Gastrocnemius medialis (tissue), 4 donors: ENCODE measurements around the gene STXBP4. TPM values are rescaled to one million over a fixed set of nuclear protein-coding genes. Genes with fewer than 3 reads are reported as not detected.
A peak's percentile ranks its signal among the peaks of the same experiment; 100 is the strongest.

Experiments used
- ATAC-seq, 2 donors: fragments of 150-250 bp; one replicate each; pipeline ENCODE4 v1.9.1; 2016
- DNase-seq, 2 donors: peaks; one replicate each; pipeline ENCODE4 v3.0.0-alpha.2; 2019
- H3K27ac ChIP-seq, 4 donors: fragments of 200-600 bp; sonication (generic); 1 replicate in 1 of 4; 2 replicates in 3 of 4; pipeline ENCODE4 v1.5.1; 2016 to 2018; ENCODE audit warnings: mild to moderate bottlenecking in 2 of 4, moderate library complexity in 1 of 4
- H3K27me3 ChIP-seq, 3 donors: fragments of 200-600 bp; sonication (generic) in 2 of 3; 1 replicate in 1 of 3; 2 replicates in 2 of 3; pipeline versions ENCODE4 v1.5.1 to v1.6.0; 2016 to 2019; ENCODE audit warnings: mild to moderate bottlenecking in 1 of 3, moderate library complexity in 1 of 3
- H3K36me3 ChIP-seq, 2 donors: fragments of 200-600 bp; sonication (generic) in 1 of 2; one replicate each; pipeline ENCODE4 v1.5.1; 2017 to 2018
- H3K4me1 ChIP-seq, 2 donors: fragments of 200-600 bp; sonication (generic) in 1 of 2; one replicate each; pipeline ENCODE4 v1.5.1; 2016 to 2017; ENCODE audit warnings: mild to moderate bottlenecking in 2 of 2
- H3K4me3 ChIP-seq, 4 donors: fragments of 200-600 bp; sonication (generic) in 3 of 4; 1 replicate in 1 of 4; 2 replicates in 3 of 4; pipeline ENCODE4 v1.5.1; 2016 to 2019; ENCODE audit warnings: mild to moderate bottlenecking in 2 of 4
- H3K9me3 ChIP-seq, 3 donors: fragments of 200-600 bp; sonication (generic) in 2 of 3; 1 replicate in 1 of 3; 2 replicates in 2 of 3; pipeline ENCODE4 v1.5.1; 2016 to 2019
- POLR2A ChIP-seq, 2 donors: fragments of 450-650 bp; IDR thresholded peaks; one replicate each; pipeline ENCODE4 v1.6.1; 2017; ENCODE audit warnings: antibody characterized with exemption in 2 of 2, mild to moderate bottlenecking in 2 of 2, moderate library complexity in 2 of 2
- in situ Hi-C, 4 donors: fragments of 200-750 bp; cut with MboI; loops; one replicate each; pipeline versions ENCODE4 v1.15.0 to v1.8.0; 2017; ENCODE audit warnings: low sequenced_read_pairs in 4 of 4
- intact Hi-C: fragments of 100-400 bp; cut with DNase I; formaldehyde crosslinking; loops from one replicate; pipeline ENCODE4 v1.15.1; 2023; ENCODE audit warnings: low total_unique reads
- total RNA-seq, 4 donors: library from RNA; depleted of rRNA; stranded (reverse); fragments of >200 nt; gene quantifications; one replicate each; pipeline versions ENCODE4 v1.1.0 to v1.2.3, GENCODE V29; 2016
- TF ChIP-seq, protein P1 (sequence below), 5 experiments: fragments of 450-650 bp in 3 of 5; fragments of 200-600 bp in 2 of 5; sonication (generic) in 2 of 5; IDR thresholded peaks in 4 of 5; conservative IDR thresholded peaks in 1 of 5; 1 replicate in 4 of 5; 2 replicates in 1 of 5; pipeline ENCODE4 v1.5.1; 2016 to 2019; ENCODE audit warnings: antibody characterized with exemption in 5 of 5, mild to moderate bottlenecking in 3 of 5, moderate library complexity in 3 of 5

The STXBP4 gene
- total RNA-seq, 4 donors from 2014 or later: 1.4 to 20.7 (median 9.6) TPM

- Histone ChIP-seq H3K27ac (no peak overlapping the region), H3K36me3 (no peaks in the 10 kb centered on the region), H3K4me3 (no peak overlapping the region), H3K4me1 (no peaks in the 10 kb centered on the region), H3K27me3 (no peaks in the 10 kb centered on the region), H3K9me3 (no peaks in the 10 kb centered on the region)
- in situ Hi-C loops (loop anchor here in 2 of 4 donors (25.0 kb wide), 2 partner anchors 377 to 527 kb away; partner anchors contain the start of gene SMIM36 (in 1 of the 2)), intact Hi-C loops (no loop called here)
- ATAC-seq (no peak), DNase-seq (no peak)
- TF ChIP-seq, protein P1, sequence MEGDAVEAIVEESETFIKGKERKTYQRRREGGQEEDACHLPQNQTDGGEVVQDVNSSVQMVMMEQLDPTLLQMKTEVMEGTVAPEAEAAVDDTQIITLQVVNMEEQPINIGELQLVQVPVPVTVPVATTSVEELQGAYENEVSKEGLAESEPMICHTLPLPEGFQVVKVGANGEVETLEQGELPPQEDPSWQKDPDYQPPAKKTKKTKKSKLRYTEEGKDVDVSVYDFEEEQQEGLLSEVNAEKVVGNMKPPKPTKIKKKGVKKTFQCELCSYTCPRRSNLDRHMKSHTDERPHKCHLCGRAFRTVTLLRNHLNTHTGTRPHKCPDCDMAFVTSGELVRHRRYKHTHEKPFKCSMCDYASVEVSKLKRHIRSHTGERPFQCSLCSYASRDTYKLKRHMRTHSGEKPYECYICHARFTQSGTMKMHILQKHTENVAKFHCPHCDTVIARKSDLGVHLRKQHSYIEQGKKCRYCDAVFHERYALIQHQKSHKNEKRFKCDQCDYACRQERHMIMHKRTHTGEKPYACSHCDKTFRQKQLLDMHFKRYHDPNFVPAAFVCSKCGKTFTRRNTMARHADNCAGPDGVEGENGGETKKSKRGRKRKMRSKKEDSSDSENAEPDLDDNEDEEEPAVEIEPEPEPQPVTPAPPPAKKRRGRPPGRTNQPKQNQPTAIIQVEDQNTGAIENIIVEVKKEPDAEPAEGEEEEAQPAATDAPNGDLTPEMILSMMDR (IDR thresholded peaks at IDR 0.05 in 4 of 5, conservative IDR thresholded peaks at IDR 0.05 in 1 of 5): no peak
- no peak for TF ChIP-seq POLR2A (IDR thresholded peaks at IDR 0.05)
Observed at GRCh38 chr17:54985476-54985875, 16.9 kb downstream of the STXBP4 start.

DNA sequence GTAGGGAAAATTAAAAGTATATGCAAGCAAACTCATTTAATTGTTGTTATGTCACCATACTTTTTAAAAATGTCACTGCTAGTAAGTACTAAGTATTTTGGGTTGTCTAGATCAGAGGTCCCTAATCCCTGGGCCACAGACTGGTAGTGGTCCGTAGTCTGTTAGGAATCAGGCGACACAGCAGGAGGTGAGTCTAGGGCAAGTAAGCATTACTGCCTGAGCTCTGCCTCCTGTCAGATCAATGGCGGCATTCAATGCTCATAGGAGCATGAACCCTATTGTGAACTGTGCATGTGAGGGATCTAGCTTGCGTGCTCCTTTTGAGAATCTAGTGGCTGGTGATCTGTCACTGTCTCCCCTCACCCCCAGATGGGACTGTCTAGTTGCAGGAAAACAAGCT, 21.6 kb downstream of the STXBP4 start:
- TF ChIP-seq POLR2A (IDR thresholded peaks at IDR 0.05): no peak
- TF ChIP-seq, protein P1 (IDR thresholded peaks at IDR 0.05 in 4 of 5, conservative IDR thresholded peaks at IDR 0.05 in 1 of 5): no peak
- in situ Hi-C loops (loop anchor here (5.0 to 25.0 kb wide), 6 partner anchors 305 to 525 kb away; partner anchors contain the start of gene SMIM36 (in 3 of the 4)), intact Hi-C loops (no loop called here)
- H3K4me3 ChIP-seq: no peak overlapping the region
- no peaks in the 10 kb centered on the region for H3K27me3 ChIP-seq
- ATAC-seq (no peak), DNase-seq (no peak)
- H3K36me3 ChIP-seq: no peaks in the 10 kb centered on the region
- no peaks in the 10 kb centered on the region for H3K9me3 ChIP-seq
- H3K27ac ChIP-seq: no peak overlapping the region
- no peaks in the 10 kb centered on the region for H3K4me1 ChIP-seq

DNA sequence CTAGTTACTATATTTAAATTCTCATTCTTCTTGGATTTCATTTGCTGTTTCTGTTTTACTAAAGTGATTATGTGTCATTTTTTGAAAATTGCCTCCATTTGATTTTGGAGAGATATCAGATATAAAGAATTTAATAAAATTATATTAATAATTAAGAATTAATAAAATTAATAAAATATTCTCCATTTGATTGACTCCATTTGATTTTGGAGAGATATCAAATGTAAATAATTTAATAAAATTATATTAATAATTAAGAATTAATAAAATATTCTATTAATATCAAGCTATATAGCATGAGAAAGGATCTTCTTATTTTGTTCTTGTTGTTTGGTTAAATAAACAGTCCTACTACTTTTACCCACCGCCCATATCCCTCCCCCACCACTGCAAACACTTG, 23.0 kb downstream of the STXBP4 start:
- Histone ChIP-seq H3K27me3 (no peaks in the 10 kb centered on the region), H3K36me3 (no peaks in the 10 kb centered on the region), H3K4me3 (no peak overlapping the region), H3K27ac (no peak overlapping the region), H3K4me1 (no peaks in the 10 kb centered on the region), H3K9me3 (no peaks in the 10 kb centered on the region)
- DNase-seq (no peak), ATAC-seq (no peak)
- intact Hi-C loops: no loop called here
- in situ Hi-C loops: loop anchor here (5.0 to 25.0 kb wide), 6 partner anchors 303 to 523 kb away; partner anchors contain the start of gene SMIM36 (in 3 of the 4)
- TF ChIP-seq POLR2A (IDR thresholded peaks at IDR 0.05): no peak
- TF ChIP-seq, protein P1 (IDR thresholded peaks at IDR 0.05 in 4 of 5, conservative IDR thresholded peaks at IDR 0.05 in 1 of 5): no peak

DNA sequence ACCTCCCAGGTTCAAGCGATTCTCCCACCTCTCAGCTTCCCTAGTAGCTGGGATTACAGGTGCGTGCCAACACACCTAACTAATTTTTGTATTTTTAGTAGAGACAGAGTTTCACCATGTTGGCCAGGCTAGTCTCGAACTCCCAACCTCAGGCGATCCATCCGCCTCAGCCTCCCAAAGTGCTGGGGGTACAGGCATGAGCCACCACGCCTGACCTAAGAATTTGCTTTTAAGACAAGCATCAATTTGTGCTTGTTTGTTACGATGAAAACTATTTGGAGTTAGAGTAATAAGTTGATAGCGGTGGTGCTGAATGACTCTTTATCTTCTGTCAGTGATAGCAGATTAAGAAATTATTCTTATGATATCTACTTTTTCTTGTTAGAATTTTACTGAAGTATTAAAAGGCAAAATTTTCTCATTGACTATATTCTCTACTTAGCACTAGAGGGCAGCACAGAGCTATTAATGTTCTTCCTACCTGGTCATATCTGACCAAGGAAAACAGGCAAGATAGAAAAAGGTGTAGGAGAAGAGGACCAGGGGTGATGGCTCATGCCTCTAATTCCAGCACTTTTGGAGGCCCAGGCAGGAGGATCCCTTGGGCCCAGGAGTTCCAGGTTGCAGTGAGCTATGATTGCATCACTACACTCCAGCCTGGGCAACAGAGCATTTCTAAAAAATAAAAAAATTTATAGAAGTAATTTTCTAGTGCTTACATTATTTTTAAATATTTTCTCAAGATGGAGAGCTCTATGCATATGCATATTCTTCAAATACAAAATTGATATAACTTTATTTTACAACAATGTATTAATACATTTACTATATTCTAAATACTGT, 24.5 kb downstream of the STXBP4 start:
- in situ Hi-C loops (loop anchor here (5.0 to 25.0 kb wide), 6 partner anchors 302 to 522 kb away; partner anchors contain the start of gene SMIM36 (in 3 of the 4)), intact Hi-C loops (loop anchor here (1.0 to 2.0 kb wide), 2 partner anchors 302 to 355 kb away; no protein-coding TSS in a partner anchor)
- no peak for DNase-seq
- H3K4me1 ChIP-seq: no peaks in the 10 kb centered on the region
- ATAC-seq: peak; percentile 39 to 69
- no peaks in the 10 kb centered on the region for H3K27me3 ChIP-seq
- H3K4me3 ChIP-seq: no peak overlapping the region
- no peaks in the 10 kb centered on the region for H3K9me3 ChIP-seq
- H3K27ac ChIP-seq: no peak overlapping the region
- TF ChIP-seq POLR2A (IDR thresholded peaks at IDR 0.05): no peak
- TF ChIP-seq, protein P1 (IDR thresholded peaks at IDR 0.05 in 4 of 5, conservative IDR thresholded peaks at IDR 0.05 in 1 of 5): peak; percentile 37 to 69 (median 56)
- H3K36me3 ChIP-seq: no peaks in the 10 kb centered on the region
